Coronary artery (tissue), 2 donors: ENCODE data around the gene TGM2.
A peak's percentile ranks its signal among the peaks of the same experiment; 100 is the strongest.

Experiments
- DNase-seq: peaks from one replicate; pipeline ENCODE4 v3.0.0-alpha.2; 2017; ENCODE audit warnings: low spot score
- H3K27ac ChIP-seq, 2 donors: fragments of 200-600 bp; sonication (generic); one replicate each; pipeline ENCODE4 v1.5.1; 2016 to 2019
- H3K4me3 ChIP-seq: fragments of 200-600 bp; sonication (generic); 2 replicates; pipeline ENCODE4 v1.5.1; 2016; ENCODE audit warnings: mild to moderate bottlenecking, moderate library complexity
- CTCF ChIP-seq: fragments of 200-600 bp; sonication (generic); IDR thresholded peaks from one replicate; pipeline ENCODE4 v1.5.1; 2019; ENCODE audit warnings: antibody characterized with exemption

Gene TGM2

DNA sequence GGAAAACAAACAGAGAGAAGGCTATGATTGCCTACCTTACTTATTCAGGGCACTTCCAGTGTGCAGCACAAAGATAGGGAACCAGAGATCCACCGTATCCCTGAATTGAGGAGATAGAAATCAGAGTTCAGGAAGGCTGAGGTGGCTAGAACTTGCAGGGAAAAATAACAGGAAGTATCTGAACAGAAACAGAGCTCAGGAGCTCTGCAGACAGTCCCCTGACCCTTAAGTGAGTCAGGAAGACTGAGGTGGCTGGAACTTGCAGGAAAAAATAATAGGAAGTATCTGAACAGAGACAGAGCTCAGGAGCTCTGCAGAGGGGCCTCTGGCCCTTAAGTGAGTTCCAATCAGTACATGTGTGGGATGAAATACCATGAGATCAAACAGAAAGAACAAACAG is 66.1 kb downstream of the TGM2 start:
- H3K4me3 ChIP-seq = no peak overlapping the region
- DNase-seq = no peak
- TF ChIP-seq CTCF = no peak
- peak overlapping the region in 1 of 2 donors; percentile 40 for H3K27ac ChIP-seq

DNA sequence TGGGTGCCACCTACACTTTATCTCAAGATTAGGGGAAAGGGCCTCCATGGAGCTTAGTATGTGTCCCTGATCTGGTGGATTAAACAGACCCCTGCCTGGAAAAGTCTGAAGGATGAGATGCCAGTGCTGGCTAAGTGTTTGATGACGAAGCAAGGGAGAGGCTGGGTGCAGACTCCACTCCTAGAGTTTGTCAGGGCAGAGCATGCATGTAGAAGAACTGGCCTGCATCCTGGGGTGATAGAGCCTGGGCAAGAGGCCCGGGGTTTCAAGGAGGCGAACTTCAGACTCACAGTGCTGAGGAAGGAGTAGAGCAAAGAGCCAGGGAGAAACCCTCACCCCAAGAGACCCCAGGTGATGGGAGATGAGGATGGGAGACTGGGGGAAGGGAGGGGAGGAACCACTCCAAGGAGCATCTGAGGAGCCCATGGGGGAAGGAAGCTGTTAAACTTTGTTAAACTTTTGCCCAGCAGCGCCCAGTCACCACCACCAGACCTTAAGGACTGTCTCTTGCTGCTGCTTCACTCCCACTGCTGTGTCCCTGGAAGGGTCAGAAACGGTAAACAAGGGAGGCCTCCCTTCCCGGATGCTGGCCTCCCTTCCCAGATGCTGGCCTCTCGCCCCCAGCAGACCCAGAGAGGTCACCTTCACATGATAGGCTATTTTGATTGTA is 69.9 kb downstream of the TGM2 start:
- Histone ChIP-seq H3K27ac (peak overlapping the region; percentile 12 to 48), H3K4me3 (no peak overlapping the region)
- no peak for TF ChIP-seq CTCF
- no peak for DNase-seq

GRCh38 chr20:38094373-38094891 is 70.6 kb downstream of the TGM2 start:
- TF ChIP-seq CTCF = no peak
- H3K27ac ChIP-seq = peak overlapping the region; percentile 12 to 48
- H3K4me3 ChIP-seq = no peak overlapping the region
- DNase-seq = no peak

DNA sequence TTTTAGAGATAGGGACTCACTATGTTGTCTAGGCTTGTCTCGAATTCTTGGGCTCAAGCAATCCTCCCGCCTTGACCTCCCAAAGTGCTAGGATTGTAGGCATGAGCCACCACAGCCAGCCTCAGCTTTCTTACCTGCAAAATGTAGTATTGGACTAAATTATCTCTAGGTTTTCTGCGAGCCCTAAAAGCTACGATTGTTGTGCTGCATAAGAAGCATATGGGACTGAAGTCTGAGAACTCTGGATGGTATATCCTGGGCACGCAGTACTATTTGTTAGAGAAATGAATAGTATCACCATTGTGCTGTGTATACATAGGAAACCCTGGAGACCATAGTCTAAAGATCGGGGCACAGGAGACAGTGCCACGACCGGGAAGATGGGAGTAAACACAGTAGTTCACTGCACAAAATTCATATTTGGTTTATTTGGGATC is 71.4 kb downstream of the TGM2 start:
- no peak for TF ChIP-seq CTCF
- DNase-seq = no peak
- no peak overlapping the region for H3K27ac ChIP-seq
- no peak overlapping the region for H3K4me3 ChIP-seq

DNA sequence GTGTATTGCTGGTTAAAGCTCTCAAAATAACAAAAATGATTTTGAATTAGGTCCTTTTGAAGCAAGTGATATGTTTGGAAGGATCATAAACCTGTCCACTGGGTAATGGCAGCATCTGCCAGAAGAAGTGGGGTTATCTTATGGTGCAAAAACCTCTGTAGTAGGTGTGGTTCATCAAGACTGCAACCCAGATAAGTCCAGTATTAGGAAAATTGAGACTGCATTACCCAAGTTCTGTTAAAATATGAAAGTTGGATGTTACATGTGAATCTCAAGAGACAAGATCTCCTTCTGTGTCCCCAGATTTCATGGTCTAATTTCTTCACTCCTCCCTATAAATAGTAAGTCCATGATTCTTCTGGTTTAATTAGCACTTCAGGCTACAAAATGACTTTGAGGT is 72.2 kb downstream of the TGM2 start:
- H3K27ac ChIP-seq = peak overlapping the region in 1 of 2 donors; percentile 12
- H3K4me3 ChIP-seq = no peak overlapping the region
- no peak for TF ChIP-seq CTCF
- no peak for DNase-seq

DNA sequence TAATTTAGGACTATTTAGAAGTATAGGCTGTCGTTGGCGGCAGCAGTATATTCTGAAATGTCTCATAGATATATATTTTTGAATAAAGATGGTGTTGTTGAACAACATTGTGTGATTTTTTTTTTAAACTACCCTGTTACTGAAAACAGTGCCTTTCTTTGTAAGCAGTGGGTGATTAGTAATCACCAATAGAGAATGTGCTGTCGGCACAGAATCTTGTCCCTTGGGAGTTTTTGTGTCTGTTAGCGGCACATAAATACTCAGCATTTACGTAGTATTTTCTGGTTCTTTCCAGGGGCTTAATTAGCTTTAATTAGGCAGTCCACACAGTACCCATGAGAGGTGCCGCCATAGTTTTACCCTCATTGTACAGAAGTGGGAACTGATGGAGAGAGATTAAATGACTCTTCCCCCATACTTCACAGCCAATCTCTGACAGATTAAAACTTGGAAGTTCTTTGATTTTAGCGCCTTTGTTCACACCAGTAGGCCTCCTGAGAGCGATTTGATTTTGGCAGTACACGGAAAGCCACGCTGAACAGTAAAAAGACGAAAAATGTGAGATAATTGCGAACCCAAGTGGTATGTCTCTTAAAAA is 72.7 kb downstream of the TGM2 start:
- TF ChIP-seq CTCF = no peak
- no peak for DNase-seq
- H3K4me3 ChIP-seq = no peak overlapping the region
- peak overlapping the region in 1 of 2 donors; percentile 12 for H3K27ac ChIP-seq
